DND-41 (cell line): ENCODE measurements around the gene FBXO33.

ENCODE experiments used
- ATAC-seq: fragments of 200-7000 bp; cut with Tn5 transposase; 3 replicates; pipeline ENCODE4 v1.9.1; 2021; ENCODE audit warnings: low read depth; ENCODE audit not compliant: insufficient read depth
- DNase-seq: peaks from one replicate; pipeline ENCODE4 v3.0.0-alpha.2; 2020
- H2AFZ ChIP-seq: 2 replicates; pipeline ENCODE4 v1.6.0; 2012; ENCODE audit warnings: low read depth, low read length
- H3K27ac ChIP-seq: 2 replicates; pipeline ENCODE4 v1.5.1; 2012; ENCODE audit warnings: low read length, inconsistent platforms
- H3K27me3 ChIP-seq: fragments of 200-600 bp; sonication (generic); 2 replicates; pipeline ENCODE4 v1.6.0; 2012; ENCODE audit warnings: low read length, mild to moderate bottlenecking, inconsistent platforms; ENCODE audit not compliant: insufficient read depth, poor library complexity
- H3K36me3 ChIP-seq: 2 replicates; pipeline ENCODE4 v1.5.1; 2012; ENCODE audit warnings: low read length, inconsistent platforms; ENCODE audit not compliant: insufficient read depth
- H3K4me1 ChIP-seq: 2 replicates; pipeline ENCODE4 v1.5.1; 2012; ENCODE audit warnings: mild to moderate bottlenecking, low read length; ENCODE audit not compliant: insufficient read depth
- H3K4me2 ChIP-seq: 2 replicates; pipeline ENCODE4 v1.6.0; 2012; ENCODE audit warnings: mild to moderate bottlenecking, moderate library complexity, low read length, inconsistent platforms; ENCODE audit not compliant: insufficient read depth
- H3K4me3 ChIP-seq, 2 experiments: fragments of 200-600 bp in 1 of 2; shearing (Covaris generic) in 1 of 2; 2 replicates each; pipeline ENCODE4 v1.5.1; 2012 to 2016; ENCODE audit warnings: inconsistent platforms in 2 of 2, low read length in 2 of 2, mild to moderate bottlenecking in 2 of 2, low read depth in 1 of 2, moderate library complexity in 1 of 2
- H3K79me2 ChIP-seq: 2 replicates; pipeline ENCODE4 v1.6.0; 2012; ENCODE audit warnings: low read length, inconsistent platforms; ENCODE audit not compliant: insufficient read depth
- H3K9ac ChIP-seq: 2 replicates; pipeline ENCODE4 v1.6.0; 2012; ENCODE audit warnings: low read depth, mild to moderate bottlenecking, inconsistent platforms, low read length, moderate library complexity
- H3K9me3 ChIP-seq: 2 replicates; pipeline ENCODE4 v1.5.1; 2012; ENCODE audit warnings: low read length, moderate library complexity, mild to moderate bottlenecking, inconsistent platforms; ENCODE audit not compliant: insufficient read depth, severe bottlenecking
- H4K20me1 ChIP-seq: 2 replicates; pipeline ENCODE4 v1.6.0; 2012; ENCODE audit warnings: low read length; ENCODE audit not compliant: insufficient read depth
- CTCF ChIP-seq: IDR thresholded peaks from 2 replicates; pipeline ENCODE4 v1.5.1; 2012; ENCODE audit warnings: borderline replicate concordance, low read length, moderate library complexity, mild to moderate bottlenecking; ENCODE audit not compliant: poor library complexity, severe bottlenecking; ENCODE audit errors: extremely low read depth
- EZH2 ChIP-seq: IDR thresholded peaks from 3 replicates; pipeline ENCODE4 v1.6.1; 2012; ENCODE audit warnings: borderline replicate concordance, low read depth, mild to moderate bottlenecking, moderate library complexity, low read length, inconsistent platforms; ENCODE audit not compliant: severe bottlenecking

Gene FBXO33

GRCh38 chr14:39351708-39352107 lies 80.5 kb downstream of the FBXO33 start:
- Histone ChIP-seq H2AFZ (no peak overlapping the region), H3K27me3 (no peaks in the 10 kb centered on the region), H3K79me2 (no peaks in the 10 kb centered on the region), H3K9me3 (no peaks in the 10 kb centered on the region), H3K27ac (no peak overlapping the region), H3K36me3 (peaks cover 5% of the 10 kb centered on the region; the same call in 1 of the 2 replicates), H3K4me2 (no peak overlapping the region), H3K9ac (no peak overlapping the region), H4K20me1 (no peaks in the 10 kb centered on the region), H3K4me1 (no peaks in the 10 kb centered on the region), H3K4me3 (no peak overlapping the region)
- TF ChIP-seq EZH2: no peak
- no peak for TF ChIP-seq CTCF
- DNase-seq (no peak), ATAC-seq (no peak)

- no peak for ATAC-seq
- Histone ChIP-seq H3K27ac (no peak overlapping the region), H4K20me1 (no peaks in the 10 kb centered on the region), H2AFZ (no peak overlapping the region), H3K9me3 (no peaks in the 10 kb centered on the region), H3K9ac (no peak overlapping the region), H3K4me2 (no peak overlapping the region), H3K36me3 (peaks cover 10% of the 10 kb centered on the region; the same call in 1 of the 2 replicates), H3K4me3 (no peak overlapping the region), H3K79me2 (no peaks in the 10 kb centered on the region), H3K4me1 (no peaks in the 10 kb centered on the region), H3K27me3 (no peaks in the 10 kb centered on the region)
- DNase-seq: no peak
- TF ChIP-seq CTCF (no peak), EZH2 (no peak)
These were observed 81.4 kb downstream of the FBXO33 start for GRCh38 chr14:39350866-39351265.
